WI38 (cell line): ENCODE data around the gene SPATA1.

Experiments used
- H3K4me3 ChIP-seq: 2 replicates; pipeline ENCODE4 v1.5.1; 2011; ENCODE audit warnings: low read depth, mild to moderate bottlenecking, control low read depth, low read length
- CTCF ChIP-seq: IDR thresholded peaks from 2 replicates; pipeline ENCODE4 v1.5.1; 2012; ENCODE audit warnings: low read depth, mild to moderate bottlenecking, control low read depth, low read length

The SPATA1 gene

GRCh38 chr1:84540759-84541158, 34.6 kb downstream of the SPATA1 start:
- H3K4me3 ChIP-seq: no peak overlapping the region
- TF ChIP-seq CTCF: no peak

DNA sequence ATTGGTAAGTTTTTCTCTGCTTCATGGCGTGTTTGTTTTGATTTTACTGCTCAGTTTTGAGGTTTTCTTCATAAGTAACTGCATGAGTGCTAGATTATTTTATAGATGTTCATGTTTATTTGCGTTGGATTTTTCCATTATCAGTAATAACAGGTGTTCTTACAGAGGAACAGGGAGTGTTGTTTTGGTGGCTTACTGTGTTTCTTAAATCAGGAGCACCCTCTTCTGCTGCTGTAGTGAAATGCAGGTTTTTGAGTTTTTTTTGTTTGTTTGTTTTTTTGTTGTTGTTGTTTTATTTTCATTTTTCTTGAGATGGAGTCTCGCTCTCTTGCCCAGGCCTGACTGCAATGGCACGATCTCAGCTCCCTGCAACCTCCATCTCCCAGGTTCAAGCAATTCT, 35.5 kb downstream of the SPATA1 start:
- no peak for TF ChIP-seq CTCF
- H3K4me3 ChIP-seq: no peak overlapping the region

DNA sequence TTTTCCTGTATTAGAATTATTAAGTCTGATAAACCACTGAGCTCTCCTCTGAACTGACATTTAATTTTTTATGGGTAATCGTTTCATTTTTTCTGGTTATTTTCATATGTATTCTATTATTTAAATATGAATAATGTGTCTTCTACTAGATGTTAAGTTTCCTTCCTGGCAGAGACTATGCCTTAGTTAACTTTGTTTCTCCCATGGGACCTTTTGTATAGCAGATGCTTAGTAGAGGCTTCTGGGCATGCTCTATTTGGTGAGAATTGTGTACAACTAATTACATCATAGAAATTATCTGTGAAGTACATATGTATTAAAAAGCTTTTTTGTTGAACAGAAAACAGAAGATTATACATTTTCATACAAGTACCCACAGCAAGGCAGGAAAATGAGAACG, 44.6 kb downstream of the SPATA1 start:
- TF ChIP-seq CTCF: no peak

DNA sequence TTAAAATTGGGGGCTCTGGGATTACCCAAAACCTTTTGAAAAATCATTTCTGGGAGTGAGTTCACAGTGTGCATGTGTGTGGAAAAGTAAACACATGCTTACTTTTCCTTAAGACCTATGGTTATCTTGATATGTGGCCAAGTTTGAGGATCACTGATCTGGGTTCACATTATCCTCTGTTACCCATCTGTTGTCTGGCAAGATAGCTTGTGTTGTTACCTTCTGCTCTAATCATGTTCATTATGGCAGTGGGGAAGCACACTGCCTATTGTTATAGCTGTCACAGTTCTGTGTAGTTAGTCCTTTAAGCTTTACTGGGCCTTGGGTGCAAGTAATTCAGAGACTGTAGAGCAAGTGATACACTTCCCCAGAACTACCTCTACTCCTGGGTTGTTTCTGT, 63.0 kb downstream of the SPATA1 start:
- no peak overlapping the region for H3K4me3 ChIP-seq
- no peak for TF ChIP-seq CTCF

More for the DNA sequence above, 44.6 kb downstream of the SPATA1 start:
- no peak overlapping the region for H3K4me3 ChIP-seq

GRCh38 chr1:84570436-84571149, 64.4 kb downstream of the SPATA1 start:
- no peak for TF ChIP-seq CTCF

DNA sequence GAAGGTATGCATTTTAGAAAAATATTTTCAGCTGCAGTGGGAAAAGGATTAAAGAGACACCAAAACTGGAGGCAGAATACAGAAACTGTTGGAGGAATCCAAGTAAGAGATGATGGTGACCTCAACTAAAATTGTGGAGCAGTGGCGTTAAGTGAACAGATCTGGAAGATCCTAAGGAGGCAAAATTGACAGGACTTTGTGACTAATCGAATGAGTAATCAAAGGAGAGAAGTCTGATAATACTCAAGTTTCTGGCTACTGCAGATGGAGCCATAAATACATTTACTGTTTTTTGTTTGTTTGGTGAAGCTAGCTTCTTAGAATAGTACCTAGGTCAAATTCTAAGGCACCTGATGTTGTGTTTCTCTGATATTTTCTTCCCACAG, 65.0 kb downstream of the SPATA1 start:
- no peak for TF ChIP-seq CTCF
- H3K4me3 ChIP-seq: no peak overlapping the region

More at GRCh38 chr1:84570436-84571149, 64.4 kb downstream of the SPATA1 start:
- H3K4me3 ChIP-seq: no peak overlapping the region

DNA sequence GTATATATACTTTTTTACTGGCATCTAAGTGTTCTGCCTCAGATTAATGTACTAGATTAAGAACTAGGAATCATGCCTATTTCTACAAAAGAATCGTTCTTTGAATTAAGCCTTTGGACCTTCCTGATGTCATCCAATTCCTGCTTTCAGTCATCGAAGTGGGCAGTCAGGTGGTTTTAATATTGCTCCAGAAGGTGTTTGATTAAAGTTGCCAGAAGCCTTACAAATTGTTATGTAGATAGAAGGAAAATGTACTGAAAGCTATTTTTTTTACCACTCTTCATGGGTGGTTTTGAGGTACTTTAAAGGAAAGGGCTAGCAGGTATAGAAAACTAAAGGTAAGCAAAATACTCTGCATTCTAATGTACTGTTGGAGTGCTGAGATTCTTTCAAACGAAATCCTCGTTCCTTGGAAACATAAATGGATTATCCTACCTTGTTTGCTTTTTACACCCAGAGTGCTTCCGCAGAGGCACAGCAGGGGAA, 67.3 kb downstream of the SPATA1 start:
- peak overlapping the region; percentile 73 for H3K4me3 ChIP-seq
- no peak for TF ChIP-seq CTCF
